ENCODE measurements around the gene RPL21. TPM values are rescaled to one million over a fixed set of nuclear protein-coding genes. Genes with fewer than 3 reads are reported as not detected.
A peak's percentile ranks its signal among the peaks of the same experiment; 100 is the strongest.
"Not testable (repeated sequence)": the region's sequence is repeated elsewhere in the genome, so short reads cannot be mapped to it uniquely, and the experiment has no call there.

Gene RPL21
- total and polyA plus RNA-seq, 7 experiments from 2014 or later: 962 to 9,287 (median 2,505) TPM

- Histone ChIP-seq H3K4me1 (ENCODE audit: control insufficient read depth in 2 of 2, insufficient read depth in 2 of 2, low read length in 2 of 2) (peaks cover 0 to 16% of the 10 kb centered on the region in 2 donors), H3K4me3 (ENCODE audit: low read length) (no peak overlapping the region), H3K27me3 (ENCODE audit: control insufficient read depth in 2 of 2, insufficient read depth in 2 of 2, low read length in 2 of 2) (no peaks in the 10 kb centered on the region), H3K9me3 (ENCODE audit: control insufficient read depth in 2 of 3, low read length in 3 of 3) (no peaks in the 10 kb centered on the region), H3K36me3 (ENCODE audit: control insufficient read depth in 2 of 3, insufficient read depth in 3 of 3, low read length in 3 of 3) (no peaks in the 10 kb centered on the region), H3K27ac (ENCODE audit: low read depth, low read length) (no peak overlapping the region)
- Mint-ChIP-seq H3K4me3 (no peak overlapping the region), H3K9me3 (peaks cover 0 to 2% (median 0%) of the 10 kb centered on the region in 11 donors), H3K36me3 (no peaks in the 10 kb centered on the region), H3K4me1 (peaks cover 12 to 23% (median 18%) of the 10 kb centered on the region in 7 donors), H3K27ac (no peak overlapping the region), H3K27me3 (no peaks in the 10 kb centered on the region)
- ChIA-PET POLR2A (no interaction called here), CTCF (interaction anchor here (0.6 kb wide), 1 partner anchor 30 kb away, joined by 3 read pairs; no protein-coding TSS in a partner anchor)
- intact Hi-C loops (cut with micrococcal nuclease): no loop called here
- DNase-seq: no peak
- no peak for ATAC-seq
Measured at GRCh38 chr13:27289011-27289665, 37.8 kb downstream of the RPL21 start.

GRCh38 chr13:27290715-27291114 lies 39.4 kb downstream of the RPL21 start:
- no peaks in the 10 kb centered on the region for H3K27me3 Mint-ChIP-seq
- peaks cover 17 to 39% (median 32%) of the 10 kb centered on the region in 7 donors for H3K4me1 Mint-ChIP-seq
- H3K9me3 Mint-ChIP-seq: peaks cover 0 to 1% (median 0%) of the 10 kb centered on the region in 11 donors
- Histone ChIP-seq H3K27ac (ENCODE audit: low read depth, low read length) (no peak overlapping the region), H3K36me3 (ENCODE audit: control insufficient read depth in 2 of 3, insufficient read depth in 3 of 3, low read length in 3 of 3) (no peaks in the 10 kb centered on the region), H3K4me1 (ENCODE audit: control insufficient read depth in 2 of 2, insufficient read depth in 2 of 2, low read length in 2 of 2) (peaks cover 0 to 32% of the 10 kb centered on the region in 2 donors), H3K9me3 (ENCODE audit: control insufficient read depth in 2 of 3, low read length in 3 of 3) (no peaks in the 10 kb centered on the region), H3K27me3 (ENCODE audit: control insufficient read depth in 2 of 2, insufficient read depth in 2 of 2, low read length in 2 of 2) (no peaks in the 10 kb centered on the region), H3K4me3 (ENCODE audit: low read length) (no peak overlapping the region)
- CTCF ChIA-PET: no interaction called here
- DNase-seq: no peak
- peak overlapping the region in 2 of 9 donors; percentile 28 to 88 for H3K27ac Mint-ChIP-seq
- H3K36me3 Mint-ChIP-seq: no peaks in the 10 kb centered on the region
- intact Hi-C loops (cut with micrococcal nuclease): loop anchor here in 1 of 2 donors (5.0 kb wide), 1 partner anchor 47 kb away; no protein-coding TSS in a partner anchor
- POLR2A ChIA-PET: interaction anchor here (0.9 kb wide), 1 partner anchor 305 kb away, joined by 5 read pairs; no protein-coding TSS in a partner anchor
- no peak for ATAC-seq
- no peak overlapping the region for H3K4me3 Mint-ChIP-seq

- Mint-ChIP-seq H3K4me1 (peaks cover 17 to 49% (median 38%) of the 10 kb centered on the region in 7 donors), H3K27ac (peak overlapping the region in 8 of 9 donors; percentile 1 to 96 (median 86))
- peaks cover 0 to 33% of the 10 kb centered on the region in 2 donors for H3K4me1 ChIP-seq (ENCODE audit: control insufficient read depth in 2 of 2, insufficient read depth in 2 of 2, low read length in 2 of 2)
- ChIA-PET POLR2A (interaction anchor here (1.5 kb wide), 1 partner anchor 329 kb away, joined by 4 read pairs; the partner anchor contains the start of gene LNX2), CTCF (interaction anchor here (0.7 kb wide), 1 partner anchor 102 kb away, joined by 4 read pairs; no protein-coding TSS in a partner anchor)
- not testable (repeated sequence) for H3K4me3 ChIP-seq (ENCODE audit: low read length); H3K36me3 Mint-ChIP-seq; H3K36me3 ChIP-seq (ENCODE audit: control insufficient read depth in 2 of 3, insufficient read depth in 3 of 3, low read length in 3 of 3); ATAC-seq; H3K9me3 Mint-ChIP-seq; H3K27me3 ChIP-seq (ENCODE audit: control insufficient read depth in 2 of 2, insufficient read depth in 2 of 2, low read length in 2 of 2); DNase-seq; H3K4me3 Mint-ChIP-seq; H3K27me3 Mint-ChIP-seq; H3K9me3 ChIP-seq (ENCODE audit: control insufficient read depth in 2 of 3, low read length in 3 of 3)
- peak overlapping the region; percentile 61 for H3K27ac ChIP-seq (ENCODE audit: low read depth, low read length)
- intact Hi-C loops (cut with micrococcal nuclease): loop anchor here in 1 of 2 donors (2.0 to 5.0 kb wide), 2 partner anchors 15 to 45 kb away; no protein-coding TSS in a partner anchor
Measured at GRCh38 chr13:27291967-27292366, 40.6 kb downstream of the RPL21 start.

GRCh38 chr13:27293076-27293691 lies 41.8 kb downstream of the RPL21 start:
- H3K27me3 Mint-ChIP-seq: no peaks in the 10 kb centered on the region
- ChIA-PET POLR2A (interaction anchor here (0.6 to 1.5 kb wide), 5 partner anchors 10 to 328 kb away, joined by 3 to 6 read pairs (median 4); partner anchors contain the start of genes LNX2 and RPL21), CTCF (interaction anchor here (0.7 to 1.2 kb wide), 3 partner anchors 10 to 38 kb away, joined by 3 to 4 read pairs (median 3); no protein-coding TSS in a partner anchor)
- H3K4me3 ChIP-seq (ENCODE audit: low read length): peak overlapping the region; percentile 9
- peak overlapping the region; percentile 61 for H3K27ac ChIP-seq (ENCODE audit: low read depth, low read length)
- peaks cover 17 to 59% (median 38%) of the 10 kb centered on the region in 7 donors for H3K4me1 Mint-ChIP-seq
- intact Hi-C loops (cut with micrococcal nuclease): loop anchor here in 1 of 2 donors (1.0 to 5.0 kb wide), 4 partner anchors 14 to 44 kb away; partner anchors contain the start of gene RPL21
- no peaks in the 10 kb centered on the region for H3K36me3 ChIP-seq (ENCODE audit: control insufficient read depth in 2 of 3, insufficient read depth in 3 of 3, low read length in 3 of 3)
- peak in 7 of 9 donors; percentile 34 to 65 (median 51) for DNase-seq
- H3K27ac Mint-ChIP-seq: peak overlapping the region; percentile 54 to 96 (median 91)
- H3K4me3 Mint-ChIP-seq: peak overlapping the region; percentile 16 to 84 (median 64)
- no peaks in the 10 kb centered on the region for H3K9me3 Mint-ChIP-seq
- H3K27me3 ChIP-seq (ENCODE audit: control insufficient read depth in 2 of 2, insufficient read depth in 2 of 2, low read length in 2 of 2): no peaks in the 10 kb centered on the region
- peaks cover 0 to 33% of the 10 kb centered on the region in 2 donors for H3K4me1 ChIP-seq (ENCODE audit: control insufficient read depth in 2 of 2, insufficient read depth in 2 of 2, low read length in 2 of 2)
- peak; percentile 55 for ATAC-seq
- H3K36me3 Mint-ChIP-seq: no peaks in the 10 kb centered on the region
- no peaks in the 10 kb centered on the region for H3K9me3 ChIP-seq (ENCODE audit: control insufficient read depth in 2 of 3, low read length in 3 of 3)

- no peaks in the 10 kb centered on the region for H3K27me3 Mint-ChIP-seq
- no peaks in the 10 kb centered on the region for H3K9me3 Mint-ChIP-seq
- no peaks in the 10 kb centered on the region for H3K36me3 Mint-ChIP-seq
- intact Hi-C loops (cut with micrococcal nuclease): loop anchor here in 1 of 2 donors (1.0 to 5.0 kb wide), 5 partner anchors 8 to 43 kb away; partner anchors contain the start of gene RPL21
- CTCF ChIA-PET: interaction anchor here (0.8 to 1.2 kb wide), 4 partner anchors 9 to 51 kb away, joined by 3 to 4 read pairs (median 4); partner anchors contain the start of gene RASL11A
- Histone ChIP-seq H3K27me3 (ENCODE audit: control insufficient read depth in 2 of 2, insufficient read depth in 2 of 2, low read length in 2 of 2) (no peaks in the 10 kb centered on the region), H3K4me3 (ENCODE audit: low read length) (no peak overlapping the region), H3K36me3 (ENCODE audit: control insufficient read depth in 2 of 3, insufficient read depth in 3 of 3, low read length in 3 of 3) (no peaks in the 10 kb centered on the region), H3K9me3 (ENCODE audit: control insufficient read depth in 2 of 3, low read length in 3 of 3) (no peaks in the 10 kb centered on the region), H3K27ac (ENCODE audit: low read depth, low read length) (peak overlapping the region; percentile 61), H3K4me1 (ENCODE audit: control insufficient read depth in 2 of 2, insufficient read depth in 2 of 2, low read length in 2 of 2) (peaks cover 0 to 33% of the 10 kb centered on the region in 2 donors)
- peak overlapping the region; percentile 16 to 84 (median 64) for H3K4me3 Mint-ChIP-seq
- ATAC-seq: peak; percentile 75
- H3K4me1 Mint-ChIP-seq: peaks cover 17 to 64% (median 38%) of the 10 kb centered on the region in 7 donors
- peak in 7 of 9 donors; percentile 35 to 63 (median 57) for DNase-seq
- peak overlapping the region; percentile 31 to 96 (median 91) for H3K27ac Mint-ChIP-seq
- POLR2A ChIA-PET: interaction anchor here (0.8 to 1.4 kb wide), 7 partner anchors 9 to 327 kb away, joined by 3 to 6 read pairs (median 4); partner anchors contain the start of genes MTIF3, RASL11A and RPL21
Measured at GRCh38 chr13:27293873-27294515, 42.6 kb downstream of the RPL21 start.

GRCh38 chr13:27295096-27295495 lies 43.7 kb downstream of the RPL21 start:
- Mint-ChIP-seq H3K4me3 (peak overlapping the region in 2 of 10 donors; percentile 70 to 84), H3K27ac (peak overlapping the region in 8 of 9 donors; percentile 85 to 96 (median 91)), H3K36me3 (no peaks in the 10 kb centered on the region), H3K27me3 (peaks cover 0 to 2% (median 0%) of the 10 kb centered on the region in 5 donors), H3K9me3 (no peaks in the 10 kb centered on the region), H3K4me1 (peaks cover 18 to 69% (median 42%) of the 10 kb centered on the region in 7 donors)
- no peaks in the 10 kb centered on the region for H3K36me3 ChIP-seq (ENCODE audit: control insufficient read depth in 2 of 3, insufficient read depth in 3 of 3, low read length in 3 of 3)
- no peaks in the 10 kb centered on the region for H3K9me3 ChIP-seq (ENCODE audit: control insufficient read depth in 2 of 3, low read length in 3 of 3)
- POLR2A ChIA-PET: interaction anchor here (1.0 to 1.4 kb wide), 2 partner anchors 44 to 45 kb away, joined by 3 to 5 read pairs; no protein-coding TSS in a partner anchor
- CTCF ChIA-PET: no interaction called here
- H3K27ac ChIP-seq (ENCODE audit: low read depth, low read length): peak overlapping the region; percentile 61
- DNase-seq: no peak
- no peak overlapping the region for H3K4me3 ChIP-seq (ENCODE audit: low read length)
- no peak for ATAC-seq
- no peaks in the 10 kb centered on the region for H3K27me3 ChIP-seq (ENCODE audit: control insufficient read depth in 2 of 2, insufficient read depth in 2 of 2, low read length in 2 of 2)
- peaks cover 0 to 33% of the 10 kb centered on the region in 2 donors for H3K4me1 ChIP-seq (ENCODE audit: control insufficient read depth in 2 of 2, insufficient read depth in 2 of 2, low read length in 2 of 2)
- intact Hi-C loops (cut with micrococcal nuclease): no loop called here

All from naive thymus-derived CD4-positive, alpha-beta T cell (primary cell).